Measurements from ENCODE around the gene GNA12. TPM values are rescaled to one million over a fixed set of nuclear protein-coding genes. Genes with fewer than 3 reads are reported as not detected.

The GNA12 gene
- total RNA-seq, 1 experiment from 2014 or later = 15.0 TPM

GRCh38 chr7:2785071-2785500 is 59.0 kb downstream of the GNA12 start:
- BruUV-seq (replicated peaks) = no TSS peak
- Histone ChIP-seq H3K27ac (ENCODE audit: low read length) (no peak overlapping the region), H4K20me1 (ENCODE audit: low read length) (no peaks in the 10 kb centered on the region), H3K9me2 (replicated peaks; ENCODE audit: low read length) (no peaks in the 10 kb centered on the region), H3K4me3 (ENCODE audit: low read length) (no peak overlapping the region), H3K4me2 (ENCODE audit: low read length) (no peak overlapping the region), H3K9ac (ENCODE audit: low read length) (no peak overlapping the region), H3K4me1 (ENCODE audit: insufficient read depth, low read length) (peaks cover 5% of the 10 kb centered on the region), H3K36me3 (ENCODE audit: low read depth, low read length) (no peaks in the 10 kb centered on the region), H3K79me2 (ENCODE audit: low read length) (peaks cover 8% of the 10 kb centered on the region; the same call in 1 of the 2 replicates), H3K27me3 (ENCODE audit: low read length) (no peaks in the 10 kb centered on the region), H3F3A (ENCODE audit: low read length, unreplicated experiment) (no peaks in the 10 kb centered on the region), H3K9me3 (ENCODE audit: low read length) (no peaks in the 10 kb centered on the region), H2AFZ (ENCODE audit: low read length) (no peak overlapping the region)
- CTCF ChIA-PET = no interaction called here
- POLR2A ChIA-PET (ENCODE audit: unreplicated experiment) = no interaction called here
- ATAC-seq = peak; percentile 58
- intact Hi-C loops (cut with micrococcal nuclease) = no loop called here
- TF ChIP-seq EZH2 (IDR thresholded peaks at IDR 0.05; ENCODE audit: low read length, unreplicated experiment) (no peak), EZH2phosphoT487 (IDR thresholded peaks at IDR 0.05; ENCODE audit: borderline replicate concordance, low read length) (no peak), CTCF (conservative IDR thresholded peaks at IDR 0.05; ENCODE audit: low read depth, low read length) (no peak)
- DNase-seq = no peak

- H4K20me1 ChIP-seq (ENCODE audit: low read length) = no peaks in the 10 kb centered on the region
- H3K9me2 ChIP-seq (replicated peaks; ENCODE audit: low read length) = no peaks in the 10 kb centered on the region
- no peak overlapping the region for H3K4me2 ChIP-seq (ENCODE audit: low read length)
- CTCF ChIA-PET = no interaction called here
- no peak for DNase-seq
- peaks cover 12% of the 10 kb centered on the region; the same call in 1 of the 2 replicates for H3K4me1 ChIP-seq (ENCODE audit: insufficient read depth, low read length)
- no peak overlapping the region for H2AFZ ChIP-seq (ENCODE audit: low read length)
- no peak for ATAC-seq
- H3K79me2 ChIP-seq (ENCODE audit: low read length) = peaks cover 8% of the 10 kb centered on the region; the same call in 1 of the 2 replicates
- TF ChIP-seq CTCF (conservative IDR thresholded peaks at IDR 0.05; ENCODE audit: low read depth, low read length) (no peak), EZH2phosphoT487 (IDR thresholded peaks at IDR 0.05; ENCODE audit: borderline replicate concordance, low read length) (no peak), EZH2 (IDR thresholded peaks at IDR 0.05; ENCODE audit: low read length, unreplicated experiment) (no peak)
- no peak overlapping the region for H3K4me3 ChIP-seq (ENCODE audit: low read length)
- H3K36me3 ChIP-seq (ENCODE audit: low read depth, low read length) = no peaks in the 10 kb centered on the region
- H3F3A ChIP-seq (ENCODE audit: low read length, unreplicated experiment) = no peaks in the 10 kb centered on the region
- no peaks in the 10 kb centered on the region for H3K9me3 ChIP-seq (ENCODE audit: low read length)
- POLR2A ChIA-PET (ENCODE audit: unreplicated experiment) = no interaction called here
- BruUV-seq (replicated peaks) = no TSS peak
- H3K27me3 ChIP-seq (ENCODE audit: low read length) = no peaks in the 10 kb centered on the region
- no peak overlapping the region for H3K27ac ChIP-seq (ENCODE audit: low read length)
- H3K9ac ChIP-seq (ENCODE audit: low read length) = no peak overlapping the region
- intact Hi-C loops (cut with micrococcal nuclease) = no loop called here
Measured at GRCh38 chr7:2782565-2782964, 61.5 kb downstream of the GNA12 start.

- H3K4me1 ChIP-seq (ENCODE audit: insufficient read depth, low read length) = peaks cover 12% of the 10 kb centered on the region; the same call in 1 of the 2 replicates
Measured at GRCh38 chr7:2782121-2782520, 62.0 kb downstream of the GNA12 start.

More at GRCh38 chr7:2782121-2782520, 62.0 kb downstream of the GNA12 start:
- Histone ChIP-seq H3F3A (ENCODE audit: low read length, unreplicated experiment) (no peaks in the 10 kb centered on the region), H3K4me3 (ENCODE audit: low read length) (no peak overlapping the region), H3K36me3 (ENCODE audit: low read depth, low read length) (no peaks in the 10 kb centered on the region), H4K20me1 (ENCODE audit: low read length) (no peaks in the 10 kb centered on the region), H3K27me3 (ENCODE audit: low read length) (no peaks in the 10 kb centered on the region), H3K9me2 (replicated peaks; ENCODE audit: low read length) (no peaks in the 10 kb centered on the region), H3K27ac (ENCODE audit: low read length) (no peak overlapping the region), H2AFZ (ENCODE audit: low read length) (no peak overlapping the region), H3K9ac (ENCODE audit: low read length) (no peak overlapping the region), H3K79me2 (ENCODE audit: low read length) (peaks cover 8% of the 10 kb centered on the region; the same call in 1 of the 2 replicates), H3K9me3 (ENCODE audit: low read length) (no peaks in the 10 kb centered on the region), H3K4me2 (ENCODE audit: low read length) (no peak overlapping the region)
- no peak for DNase-seq
- intact Hi-C loops (cut with micrococcal nuclease) = no loop called here
- TSS peak; percentile 12 for BruUV-seq (replicated peaks)
- CTCF ChIA-PET = interaction anchor here (0.5 kb wide), 1 partner anchor 13 kb away, joined by 7 read pairs; no protein-coding TSS in a partner anchor
- no peak for ATAC-seq
- TF ChIP-seq CTCF (conservative IDR thresholded peaks at IDR 0.05; ENCODE audit: low read depth, low read length) (no peak), EZH2 (IDR thresholded peaks at IDR 0.05; ENCODE audit: low read length, unreplicated experiment) (no peak), EZH2phosphoT487 (IDR thresholded peaks at IDR 0.05; ENCODE audit: borderline replicate concordance, low read length) (no peak)
- POLR2A ChIA-PET (ENCODE audit: unreplicated experiment) = no interaction called here

Data from PC-3 (cell line).